K562 (cell line): ENCODE data around the gene ZDHHC16. TPM values are rescaled to one million over a fixed set of nuclear protein-coding genes. Genes with fewer than 3 reads are reported as not detected.

Experiments used
- CSDE1 ChIP-seq, 2 experiments: fragments of 450-650 bp; IDR thresholded peaks; 2 replicates each; pipeline ENCODE4 v1.6.1; 2016; ENCODE audit warnings: mild to moderate bottlenecking in 1 of 2
- CXXC5 ChIP-seq: fragments of 250-450 bp; sonication (Bioruptor Pico); IDR thresholded peaks from 2 replicates; pipeline ENCODE4 v1.8.0; 2022; ENCODE audit warnings: inconsistent platforms, mild to moderate bottlenecking, moderate library complexity
- EGR1 ChIP-seq: fragments of 450-650 bp; conservative IDR thresholded peaks from 2 replicates; pipeline ENCODE4 v1.6.1; 2017; ENCODE audit warnings: mild to moderate bottlenecking
- FOXA3 ChIP-seq, 2 experiments: fragments of 450-650 bp in 1 of 2; sonication (generic) in 1 of 2; formaldehyde crosslinking; IDR thresholded peaks in 1 of 2; conservative IDR thresholded peaks in 1 of 2; 2 replicates each; pipeline versions ENCODE4 v1.4.0 to v1.8.0; 2020 to 2022; ENCODE audit warnings: mild to moderate bottlenecking in 2 of 2, missing genetic modification reagents in 1 of 2
- GATAD2A ChIP-seq: fragments of 450-650 bp; IDR thresholded peaks from 2 replicates; pipeline ENCODE4 v1.6.1; 2017
- GTF2E2 ChIP-seq: fragments of 200-800 bp; sonication (Bioruptor generic); IDR thresholded peaks from 2 replicates; pipeline ENCODE4 v1.6.1; 2016; ENCODE audit warnings: missing genetic modification characterization, missing compliant biosample characterization
- KDM1A ChIP-seq, 2 experiments: fragments of 450-650 bp; IDR thresholded peaks; 2 replicates each; pipeline ENCODE4 v1.6.1; 2016; ENCODE audit warnings: mild to moderate bottlenecking in 2 of 2
- NR4A1 ChIP-seq, 2 experiments: fragments of 250-450 bp in 1 of 2; fragments of 450-650 bp in 1 of 2; sonication (Bioruptor Pico) in 1 of 2; IDR thresholded peaks; 2 replicates each; pipeline versions ENCODE4 v1.4.0 to v1.6.1; 2016 to 2020; ENCODE audit warnings: mild to moderate bottlenecking in 2 of 2, missing compliant biosample characterization in 1 of 2, missing genetic modification characterization in 1 of 2, moderate library complexity in 1 of 2
- PHF20 ChIP-seq: fragments of 450-650 bp; IDR thresholded peaks from 2 replicates; pipeline ENCODE4 v1.6.1; 2018; ENCODE audit not compliant: partially characterized antibody
- POU5F1 ChIP-seq: fragments of 150-350 bp; IDR thresholded peaks from 2 replicates; pipeline ENCODE4 v1.6.1; 2014; ENCODE audit warnings: borderline replicate concordance, low read length, low read depth, mild to moderate bottlenecking; ENCODE audit not compliant: partially characterized antibody
- TAF7 ChIP-seq: fragments of 450-650 bp; IDR thresholded peaks from 2 replicates; pipeline ENCODE4 v1.6.1; 2016; ENCODE audit warnings: missing genetic modification characterization, missing compliant biosample characterization
- ZNF384 ChIP-seq: IDR thresholded peaks from 2 replicates; pipeline ENCODE4 v1.6.1; 2012; ENCODE audit warnings: low read depth, low read length, improper control_type of control experiment
- ZNF766 ChIP-seq: fragments of 200-800 bp; sonication (Bioruptor generic); conservative IDR thresholded peaks from 2 replicates; pipeline ENCODE4 v1.6.1; 2016; ENCODE audit warnings: missing genetic modification characterization, missing compliant biosample characterization
- polyA plus RNA-seq, 8 experiments: library from polyadenylated mRNA; depleted of rRNA in 4 of 8; stranded (reverse) in 5 of 8; unstranded in 3 of 8; fragments of >200 nt; fragmentation: Nextera tagmentation in 2 of 8; fragmentation: Illumina TruSeq in 1 of 8; extraction: Ambion mirVana in 2 of 8; extraction: Trizol in 1 of 8; gene quantifications; 2 replicates each; pipeline versions ENCODE4 v1.2.1 to v1.2.3, GENCODE V29; 2011 to 2014; ENCODE audit warnings: inconsistent platforms in 1 of 8, missing spikeins in 1 of 8
- total RNA-seq, 7 experiments: library from RNA; depleted of rRNA in 6 of 7; stranded (reverse); fragments of >200 nt in 6 of 7; fragmentation: Illumina TruSeq in 2 of 7; extraction: Trizol in 2 of 7; gene quantifications; 2 replicates each; pipeline versions ENCODE4 v1.2.1 to v1.2.3, GENCODE V29; 2011 to 2021; ENCODE audit warnings: low replicate concordance in 1 of 7
- TF ChIP-seq, protein P1 (sequence below), 2 experiments: fragments of 450-650 bp in 1 of 2; sonication (generic) in 1 of 2; formaldehyde crosslinking in 1 of 2; IDR thresholded peaks in 1 of 2; conservative IDR thresholded peaks in 1 of 2; 2 replicates each; pipeline versions ENCODE4 v1.6.1 to v1.8.1; 2016 to 2023; ENCODE audit warnings: mild to moderate bottlenecking in 2 of 2, moderate library complexity in 2 of 2, inconsistent platforms in 1 of 2, missing genetic modification reagents in 1 of 2
- TF ChIP-seq, protein P2 (sequence below): fragments of 250-450 bp; sonication (Bioruptor Pico); IDR thresholded peaks from 2 replicates; pipeline ENCODE4 v1.9.0; 2021; ENCODE audit warnings: mild to moderate bottlenecking, inconsistent platforms
- TF ChIP-seq, protein P3 (sequence below), 3 experiments: IDR thresholded peaks in 2 of 3; conservative IDR thresholded peaks in 1 of 3; 2 replicates each; pipeline ENCODE4 v1.5.1; 2011 to 2012; ENCODE audit warnings: low read length in 3 of 3, mild to moderate bottlenecking in 3 of 3, control low read depth in 2 of 3, improper control_type of control experiment in 1 of 3, inconsistent platforms in 1 of 3, low read depth in 1 of 3, mixed read lengths in 1 of 3, moderate library complexity in 1 of 3; ENCODE audit not compliant: insufficient read depth in 2 of 3
- TF ChIP-seq, protein P4 (sequence below): fragments of 250-450 bp; sonication (Bioruptor Pico); IDR thresholded peaks from 2 replicates; pipeline ENCODE4 v1.5.0; 2021; ENCODE audit warnings: mild to moderate bottlenecking, moderate library complexity

Gene ZDHHC16
- total and polyA plus RNA-seq, 9 of the 15 experiments (the other 6 are each of a cell fraction or from before 2014, with no cell fraction given) = 12.5 to 33.8 (median 21.3) TPM

DNA sequence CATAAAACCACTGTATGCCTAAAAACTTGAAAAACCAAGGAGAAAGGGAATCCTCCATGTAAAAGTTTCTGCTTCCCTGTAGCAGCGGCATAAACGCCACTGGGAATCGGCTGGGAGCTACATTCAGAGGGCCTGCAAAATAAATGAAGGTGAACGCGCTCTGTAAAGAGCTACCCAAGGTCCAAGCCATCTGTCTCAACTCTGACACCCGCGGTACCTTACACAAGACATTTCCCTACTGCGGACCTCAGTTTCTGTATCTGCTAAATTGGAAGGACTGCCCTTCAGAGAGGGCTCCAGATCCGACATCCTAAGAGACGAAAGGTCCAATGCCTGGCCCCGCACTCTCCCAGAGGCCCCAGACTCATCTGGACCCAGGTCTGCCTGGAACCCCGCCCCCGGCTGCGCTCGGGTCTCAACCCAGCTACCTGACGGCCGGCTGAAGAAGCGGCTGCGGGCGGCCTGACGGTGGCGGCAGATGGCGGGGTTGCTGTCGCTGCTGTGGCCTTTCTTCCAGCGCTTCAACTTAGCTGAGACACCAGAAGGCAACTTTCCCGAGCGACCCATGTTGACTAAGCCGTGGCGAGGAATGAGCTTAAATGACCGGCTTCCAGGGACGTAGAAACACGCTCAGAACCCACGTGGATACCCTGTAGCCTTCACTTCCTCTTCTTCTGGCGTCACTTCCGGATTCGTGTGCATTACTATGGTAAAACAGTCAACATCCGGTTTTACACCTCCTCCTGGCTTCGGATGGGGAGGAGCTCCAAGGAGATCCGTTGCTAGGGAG is 45.1 kb upstream of the ZDHHC16 start, which contains the start of gene RRP12 (continued):
- TF ChIP-seq EGR1 (0 out of 2 replicates have a peak, but pooled peaks have one; percentile 14), GATAD2A (no peak), TAF7 (tag) (no peak), POU5F1 (no peak), CXXC5 (peak; percentile 46), KDM1A (IDR thresholded peaks at IDR 0.05) (no peak), NR4A1 (CRISPR knock-in tag; IDR thresholded peaks at IDR 0.05) (no peak), NR4A1 (tag; IDR thresholded peaks at IDR 0.05) (no peak), CSDE1 (IDR thresholded peaks at IDR 0.05) (peak in 1 of 2 experiments; percentile 87; a peak in 1 of 4 replicates), ZNF766 (CRISPR knock-in tag) (no peak), ZNF384 (no peak), FOXA3 (CRISPR knock-in tag; conservative IDR thresholded peaks at IDR 0.05 in 1 of 2, IDR thresholded peaks at IDR 0.05 in 1 of 2) (peak in 1 of 2 experiments; percentile 59; a peak in 1 of 4 replicates), PHF20 (peak; percentile 10), GTF2E2 (tag) (no peak)
- TF ChIP-seq, protein P1, sequence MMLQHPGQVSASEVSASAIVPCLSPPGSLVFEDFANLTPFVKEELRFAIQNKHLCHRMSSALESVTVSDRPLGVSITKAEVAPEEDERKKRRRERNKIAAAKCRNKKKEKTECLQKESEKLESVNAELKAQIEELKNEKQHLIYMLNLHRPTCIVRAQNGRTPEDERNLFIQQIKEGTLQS (IDR thresholded peaks at IDR 0.05) = peak; percentile 33; the same call in 1 of the 2 replicates
- TF ChIP-seq, protein P1 (CRISPR knock-in tag; conservative IDR thresholded peaks at IDR 0.05) = no peak
- TF ChIP-seq, protein P2, sequence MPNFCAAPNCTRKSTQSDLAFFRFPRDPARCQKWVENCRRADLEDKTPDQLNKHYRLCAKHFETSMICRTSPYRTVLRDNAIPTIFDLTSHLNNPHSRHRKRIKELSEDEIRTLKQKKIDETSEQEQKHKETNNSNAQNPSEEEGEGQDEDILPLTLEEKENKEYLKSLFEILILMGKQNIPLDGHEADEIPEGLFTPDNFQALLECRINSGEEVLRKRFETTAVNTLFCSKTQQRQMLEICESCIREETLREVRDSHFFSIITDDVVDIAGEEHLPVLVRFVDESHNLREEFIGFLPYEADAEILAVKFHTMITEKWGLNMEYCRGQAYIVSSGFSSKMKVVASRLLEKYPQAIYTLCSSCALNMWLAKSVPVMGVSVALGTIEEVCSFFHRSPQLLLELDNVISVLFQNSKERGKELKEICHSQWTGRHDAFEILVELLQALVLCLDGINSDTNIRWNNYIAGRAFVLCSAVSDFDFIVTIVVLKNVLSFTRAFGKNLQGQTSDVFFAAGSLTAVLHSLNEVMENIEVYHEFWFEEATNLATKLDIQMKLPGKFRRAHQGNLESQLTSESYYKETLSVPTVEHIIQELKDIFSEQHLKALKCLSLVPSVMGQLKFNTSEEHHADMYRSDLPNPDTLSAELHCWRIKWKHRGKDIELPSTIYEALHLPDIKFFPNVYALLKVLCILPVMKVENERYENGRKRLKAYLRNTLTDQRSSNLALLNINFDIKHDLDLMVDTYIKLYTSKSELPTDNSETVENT (CRISPR knock-in tag) = no peak
- TF ChIP-seq, protein P3, sequence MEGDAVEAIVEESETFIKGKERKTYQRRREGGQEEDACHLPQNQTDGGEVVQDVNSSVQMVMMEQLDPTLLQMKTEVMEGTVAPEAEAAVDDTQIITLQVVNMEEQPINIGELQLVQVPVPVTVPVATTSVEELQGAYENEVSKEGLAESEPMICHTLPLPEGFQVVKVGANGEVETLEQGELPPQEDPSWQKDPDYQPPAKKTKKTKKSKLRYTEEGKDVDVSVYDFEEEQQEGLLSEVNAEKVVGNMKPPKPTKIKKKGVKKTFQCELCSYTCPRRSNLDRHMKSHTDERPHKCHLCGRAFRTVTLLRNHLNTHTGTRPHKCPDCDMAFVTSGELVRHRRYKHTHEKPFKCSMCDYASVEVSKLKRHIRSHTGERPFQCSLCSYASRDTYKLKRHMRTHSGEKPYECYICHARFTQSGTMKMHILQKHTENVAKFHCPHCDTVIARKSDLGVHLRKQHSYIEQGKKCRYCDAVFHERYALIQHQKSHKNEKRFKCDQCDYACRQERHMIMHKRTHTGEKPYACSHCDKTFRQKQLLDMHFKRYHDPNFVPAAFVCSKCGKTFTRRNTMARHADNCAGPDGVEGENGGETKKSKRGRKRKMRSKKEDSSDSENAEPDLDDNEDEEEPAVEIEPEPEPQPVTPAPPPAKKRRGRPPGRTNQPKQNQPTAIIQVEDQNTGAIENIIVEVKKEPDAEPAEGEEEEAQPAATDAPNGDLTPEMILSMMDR (IDR thresholded peaks at IDR 0.05 in 2 of 3, conservative IDR thresholded peaks at IDR 0.05 in 1 of 3; ENCODE audit: insufficient read depth in 2 of 3, low read depth in 1 of 3, low read length in 3 of 3) = peak; percentile 9 to 34 (median 14); a peak in 1 of 6 replicates
- TF ChIP-seq, protein P4, sequence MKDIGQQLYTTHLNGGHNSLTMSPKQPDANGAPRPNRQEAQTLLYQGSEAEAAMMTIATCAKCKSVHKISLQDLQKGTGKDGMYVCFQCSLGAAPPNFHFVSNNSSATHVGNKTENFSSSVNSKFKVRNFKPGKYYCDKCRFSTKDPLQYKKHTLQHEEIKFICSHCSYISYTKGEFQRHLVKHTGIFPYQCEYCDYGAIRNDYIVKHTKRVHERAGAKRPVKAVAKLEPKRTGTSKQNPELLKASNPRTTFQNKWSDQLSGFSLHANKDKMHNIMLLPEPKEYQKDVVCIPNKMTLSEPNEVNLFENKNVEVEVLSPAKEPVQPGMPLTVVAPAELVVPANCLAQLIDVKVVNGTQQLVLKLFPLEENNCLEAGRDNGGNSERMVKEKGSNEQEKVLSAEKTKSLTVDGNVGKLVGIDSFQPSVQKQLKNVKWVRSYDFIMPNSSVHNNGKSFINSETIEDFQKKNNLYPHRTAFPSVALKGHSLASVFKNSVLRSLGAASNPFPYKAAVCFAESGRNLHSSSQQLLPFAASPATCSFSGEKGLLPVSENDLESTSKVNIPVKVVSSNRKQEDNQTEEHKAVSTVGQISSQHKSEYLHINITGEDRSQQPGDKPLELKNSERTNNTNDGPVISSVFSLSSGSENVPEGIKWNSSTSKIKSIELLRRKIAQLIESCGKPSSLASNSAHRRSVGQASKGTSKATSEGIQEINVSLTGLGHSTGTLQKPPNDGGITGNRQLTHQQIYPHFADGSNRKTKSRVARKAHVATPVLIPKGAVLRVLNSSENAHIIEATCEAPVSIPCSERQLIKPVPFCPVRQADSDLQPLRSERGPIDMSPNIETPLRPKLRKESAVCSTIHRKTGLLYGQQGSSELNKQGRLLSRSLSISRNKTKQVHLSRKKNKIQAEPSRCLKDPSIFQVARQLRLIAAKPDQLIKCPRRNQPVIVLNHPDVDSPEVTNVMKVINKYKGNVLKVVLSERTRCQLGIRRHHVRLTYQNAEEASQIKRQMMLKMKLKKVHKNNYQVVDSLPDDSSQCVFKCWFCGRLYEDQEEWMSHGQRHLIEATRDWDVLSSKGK (CRISPR knock-in tag) = no peak
